ENCODE data around the gene COLEC11. TPM values are rescaled to one million over a fixed set of nuclear protein-coding genes. Genes with fewer than 3 reads are reported as not detected.

Gene COLEC11
- total and polyA plus RNA-seq, 9 of the 15 experiments (the other 6 are each of a cell fraction or from before 2014, with no cell fraction given): 0.32 to 4.3 (median 1.8) TPM

DNA sequence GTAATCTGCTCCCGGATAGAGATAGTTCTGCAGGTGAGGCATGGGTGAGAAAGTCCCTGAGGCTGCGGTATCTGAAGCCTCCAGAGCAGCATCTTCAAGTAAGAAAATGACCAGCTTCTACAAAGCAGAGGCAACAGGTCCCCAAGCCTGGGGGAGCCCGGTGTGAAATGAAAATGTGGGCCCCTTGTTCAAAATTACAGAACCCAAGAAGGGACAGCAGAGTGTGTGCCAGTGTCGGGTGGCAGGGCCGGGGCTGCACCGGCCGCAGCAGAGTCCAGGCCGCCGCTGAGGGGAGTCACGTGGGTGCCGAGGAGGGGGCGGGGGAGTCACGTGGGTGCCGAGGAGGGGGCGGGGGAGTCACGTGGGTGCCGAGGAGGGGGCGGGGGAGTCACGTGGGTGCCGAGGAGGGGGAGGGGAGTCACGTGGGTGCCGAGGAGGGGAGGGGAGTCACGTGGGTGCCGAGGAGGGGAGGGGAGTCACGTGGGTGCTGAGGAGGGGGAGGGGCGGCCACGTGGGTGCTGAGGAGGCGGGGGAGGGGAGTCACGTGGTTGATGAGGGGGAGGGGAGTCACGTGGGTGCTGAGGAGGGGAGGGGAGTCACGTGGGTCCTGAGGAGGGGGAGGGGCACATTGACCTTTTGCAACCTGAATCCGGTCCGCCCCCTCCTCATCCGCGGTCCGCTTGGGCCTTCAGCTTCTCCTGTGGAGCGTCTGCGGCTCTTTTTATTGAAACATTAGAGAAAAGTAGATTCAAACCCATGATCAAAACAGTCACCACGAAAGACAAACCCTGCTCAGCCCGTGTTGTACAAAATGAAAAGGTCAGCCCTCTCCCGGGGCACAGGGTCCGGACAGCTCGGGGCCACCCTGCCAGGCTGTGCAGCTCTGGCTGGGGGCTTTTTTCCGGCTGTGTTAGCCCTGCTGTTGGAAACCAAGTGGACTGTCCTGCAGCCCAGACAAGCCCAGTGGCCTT, 10.4 kb downstream of the COLEC11 start (continued):
- no peak for TF ChIP-seq ZNF41 (CRISPR knock-in tag; conservative IDR thresholded peaks at IDR 0.05)
- TF ChIP-seq EGR1 (conservative IDR thresholded peaks at IDR 0.05): peak; percentile 63
- no peak for TF ChIP-seq EWSR1 (IDR thresholded peaks at IDR 0.05; ENCODE audit: borderline replicate concordance, low read depth, partially characterized antibody)
- TF ChIP-seq, protein P1, sequence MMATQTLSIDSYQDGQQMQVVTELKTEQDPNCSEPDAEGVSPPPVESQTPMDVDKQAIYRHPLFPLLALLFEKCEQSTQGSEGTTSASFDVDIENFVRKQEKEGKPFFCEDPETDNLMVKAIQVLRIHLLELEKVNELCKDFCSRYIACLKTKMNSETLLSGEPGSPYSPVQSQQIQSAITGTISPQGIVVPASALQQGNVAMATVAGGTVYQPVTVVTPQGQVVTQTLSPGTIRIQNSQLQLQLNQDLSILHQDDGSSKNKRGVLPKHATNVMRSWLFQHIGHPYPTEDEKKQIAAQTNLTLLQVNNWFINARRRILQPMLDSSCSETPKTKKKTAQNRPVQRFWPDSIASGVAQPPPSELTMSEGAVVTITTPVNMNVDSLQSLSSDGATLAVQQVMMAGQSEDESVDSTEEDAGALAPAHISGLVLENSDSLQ (IDR thresholded peaks at IDR 0.05): no peak
- TF ChIP-seq, protein P2, sequence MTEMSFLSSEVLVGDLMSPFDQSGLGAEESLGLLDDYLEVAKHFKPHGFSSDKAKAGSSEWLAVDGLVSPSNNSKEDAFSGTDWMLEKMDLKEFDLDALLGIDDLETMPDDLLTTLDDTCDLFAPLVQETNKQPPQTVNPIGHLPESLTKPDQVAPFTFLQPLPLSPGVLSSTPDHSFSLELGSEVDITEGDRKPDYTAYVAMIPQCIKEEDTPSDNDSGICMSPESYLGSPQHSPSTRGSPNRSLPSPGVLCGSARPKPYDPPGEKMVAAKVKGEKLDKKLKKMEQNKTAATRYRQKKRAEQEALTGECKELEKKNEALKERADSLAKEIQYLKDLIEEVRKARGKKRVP (CRISPR knock-in tag; IDR thresholded peaks at IDR 0.05): 0 out of 2 replicates have a peak, but pooled peaks have one; percentile 26
- TF ChIP-seq TRIM28 (IDR thresholded peaks at IDR 0.05): no peak
- no peak for TF ChIP-seq ZFPM2 (CRISPR knock-in tag; IDR thresholded peaks at IDR 0.05)
- no peak for TF ChIP-seq ETV5 (CRISPR knock-in tag; IDR thresholded peaks at IDR 0.05; ENCODE audit: low read depth)
- TF ChIP-seq, protein P3, sequence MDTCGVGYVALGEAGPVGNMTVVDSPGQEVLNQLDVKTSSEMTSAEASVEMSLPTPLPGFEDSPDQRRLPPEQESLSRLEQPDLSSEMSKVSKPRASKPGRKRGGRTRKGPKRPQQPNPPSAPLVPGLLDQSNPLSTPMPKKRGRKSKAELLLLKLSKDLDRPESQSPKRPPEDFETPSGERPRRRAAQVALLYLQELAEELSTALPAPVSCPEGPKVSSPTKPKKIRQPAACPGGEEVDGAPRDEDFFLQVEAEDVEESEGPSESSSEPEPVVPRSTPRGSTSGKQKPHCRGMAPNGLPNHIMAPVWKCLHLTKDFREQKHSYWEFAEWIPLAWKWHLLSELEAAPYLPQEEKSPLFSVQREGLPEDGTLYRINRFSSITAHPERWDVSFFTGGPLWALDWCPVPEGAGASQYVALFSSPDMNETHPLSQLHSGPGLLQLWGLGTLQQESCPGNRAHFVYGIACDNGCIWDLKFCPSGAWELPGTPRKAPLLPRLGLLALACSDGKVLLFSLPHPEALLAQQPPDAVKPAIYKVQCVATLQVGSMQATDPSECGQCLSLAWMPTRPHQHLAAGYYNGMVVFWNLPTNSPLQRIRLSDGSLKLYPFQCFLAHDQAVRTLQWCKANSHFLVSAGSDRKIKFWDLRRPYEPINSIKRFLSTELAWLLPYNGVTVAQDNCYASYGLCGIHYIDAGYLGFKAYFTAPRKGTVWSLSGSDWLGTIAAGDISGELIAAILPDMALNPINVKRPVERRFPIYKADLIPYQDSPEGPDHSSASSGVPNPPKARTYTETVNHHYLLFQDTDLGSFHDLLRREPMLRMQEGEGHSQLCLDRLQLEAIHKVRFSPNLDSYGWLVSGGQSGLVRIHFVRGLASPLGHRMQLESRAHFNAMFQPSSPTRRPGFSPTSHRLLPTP (IDR thresholded peaks at IDR 0.05; ENCODE audit: borderline replicate concordance, extremely low read depth, insufficient read length): no peak
- TF ChIP-seq, protein P4, sequence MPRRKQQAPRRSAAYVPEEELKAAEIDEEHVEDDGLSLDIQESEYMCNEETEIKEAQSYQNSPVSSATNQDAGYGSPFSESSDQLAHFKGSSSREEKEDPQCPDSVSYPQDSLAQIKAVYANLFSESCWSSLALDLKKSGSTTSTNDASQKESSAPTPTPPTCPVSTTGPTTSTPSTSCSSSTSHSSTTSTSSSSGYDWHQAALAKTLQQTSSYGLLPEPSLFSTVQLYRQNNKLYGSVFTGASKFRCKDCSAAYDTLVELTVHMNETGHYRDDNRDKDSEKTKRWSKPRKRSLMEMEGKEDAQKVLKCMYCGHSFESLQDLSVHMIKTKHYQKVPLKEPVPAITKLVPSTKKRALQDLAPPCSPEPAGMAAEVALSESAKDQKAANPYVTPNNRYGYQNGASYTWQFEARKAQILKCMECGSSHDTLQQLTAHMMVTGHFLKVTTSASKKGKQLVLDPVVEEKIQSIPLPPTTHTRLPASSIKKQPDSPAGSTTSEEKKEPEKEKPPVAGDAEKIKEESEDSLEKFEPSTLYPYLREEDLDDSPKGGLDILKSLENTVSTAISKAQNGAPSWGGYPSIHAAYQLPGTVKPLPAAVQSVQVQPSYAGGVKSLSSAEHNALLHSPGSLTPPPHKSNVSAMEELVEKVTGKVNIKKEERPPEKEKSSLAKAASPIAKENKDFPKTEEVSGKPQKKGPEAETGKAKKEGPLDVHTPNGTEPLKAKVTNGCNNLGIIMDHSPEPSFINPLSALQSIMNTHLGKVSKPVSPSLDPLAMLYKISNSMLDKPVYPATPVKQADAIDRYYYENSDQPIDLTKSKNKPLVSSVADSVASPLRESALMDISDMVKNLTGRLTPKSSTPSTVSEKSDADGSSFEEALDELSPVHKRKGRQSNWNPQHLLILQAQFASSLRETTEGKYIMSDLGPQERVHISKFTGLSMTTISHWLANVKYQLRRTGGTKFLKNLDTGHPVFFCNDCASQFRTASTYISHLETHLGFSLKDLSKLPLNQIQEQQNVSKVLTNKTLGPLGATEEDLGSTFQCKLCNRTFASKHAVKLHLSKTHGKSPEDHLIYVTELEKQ (CRISPR knock-in tag; IDR thresholded peaks at IDR 0.05): 0 out of 2 replicates have a peak, but pooled peaks have one; percentile 14
- TF ChIP-seq RCOR1 (IDR thresholded peaks at IDR 0.05; ENCODE audit: borderline replicate concordance in 1 of 2, low read depth in 2 of 2, low read length in 2 of 2): 0 out of 4 replicates have a peak, but pooled peaks of 1 of the 2 experiments have one; percentile 32
- TF ChIP-seq BRF1 (IDR thresholded peaks at IDR 0.05; ENCODE audit: borderline replicate concordance, extremely low read depth, insufficient read length): no peak
- no peak for TF ChIP-seq CHD4 (IDR thresholded peaks at IDR 0.05; ENCODE audit: insufficient read depth, insufficient replicate concordance, low read depth, low read length, poor library complexity, severe bottlenecking)
- peak; percentile 31; the same call in 1 of the 2 replicates for TF ChIP-seq KLF6 (CRISPR knock-in tag; IDR thresholded peaks at IDR 0.05; ENCODE audit: borderline replicate concordance)
- no peak for TF ChIP-seq NFIX (CRISPR knock-in tag; IDR thresholded peaks at IDR 0.05; ENCODE audit: low read depth)
- no peak for TF ChIP-seq SMARCE1 (IDR thresholded peaks at IDR 0.05)
